ENCODE results near the gene HOXA6.

Gene HOXA6

GRCh38 chr7:27158436-27159265 lies 11.1 kb upstream of the HOXA6 start:
- no peak overlapping the region for H3K9ac ChIP-seq (ENCODE audit: low read depth, low read length)
- no peak overlapping the region for H3K4me2 ChIP-seq (ENCODE audit: insufficient read depth, low read length)
- ATAC-seq (ENCODE audit: insufficient read depth, low read depth) = no peak
- TF ChIP-seq EZH2 (IDR thresholded peaks at IDR 0.05; ENCODE audit: borderline replicate concordance, low read depth, low read length, severe bottlenecking) = no peak
- no peak for TF ChIP-seq CTCF (IDR thresholded peaks at IDR 0.05; ENCODE audit: borderline replicate concordance, extremely low read depth, low read length, poor library complexity, severe bottlenecking)
- no peaks in the 10 kb centered on the region for H3K36me3 ChIP-seq (ENCODE audit: insufficient read depth, low read length)
- no peaks in the 10 kb centered on the region for H3K27me3 ChIP-seq (ENCODE audit: insufficient read depth, low read length, poor library complexity)
- peaks cover 9% of the 10 kb centered on the region for H3K79me2 ChIP-seq (ENCODE audit: insufficient read depth, low read length)
- no peaks in the 10 kb centered on the region for H3K9me3 ChIP-seq (ENCODE audit: insufficient read depth, low read length, severe bottlenecking)
- no peak overlapping the region for H3K27ac ChIP-seq (ENCODE audit: low read length)
- no peaks in the 10 kb centered on the region for H4K20me1 ChIP-seq (ENCODE audit: insufficient read depth, low read length)
- H3K4me3 ChIP-seq (ENCODE audit: low read depth in 1 of 2, low read length in 2 of 2) = no peak overlapping the region
- H3K4me1 ChIP-seq (ENCODE audit: insufficient read depth, low read length) = peaks cover 32% of the 10 kb centered on the region
- H2AFZ ChIP-seq (ENCODE audit: low read depth, low read length) = peak overlapping the region; percentile 29; the same call in 1 of the 2 replicates
- DNase-seq = no peak

DNA sequence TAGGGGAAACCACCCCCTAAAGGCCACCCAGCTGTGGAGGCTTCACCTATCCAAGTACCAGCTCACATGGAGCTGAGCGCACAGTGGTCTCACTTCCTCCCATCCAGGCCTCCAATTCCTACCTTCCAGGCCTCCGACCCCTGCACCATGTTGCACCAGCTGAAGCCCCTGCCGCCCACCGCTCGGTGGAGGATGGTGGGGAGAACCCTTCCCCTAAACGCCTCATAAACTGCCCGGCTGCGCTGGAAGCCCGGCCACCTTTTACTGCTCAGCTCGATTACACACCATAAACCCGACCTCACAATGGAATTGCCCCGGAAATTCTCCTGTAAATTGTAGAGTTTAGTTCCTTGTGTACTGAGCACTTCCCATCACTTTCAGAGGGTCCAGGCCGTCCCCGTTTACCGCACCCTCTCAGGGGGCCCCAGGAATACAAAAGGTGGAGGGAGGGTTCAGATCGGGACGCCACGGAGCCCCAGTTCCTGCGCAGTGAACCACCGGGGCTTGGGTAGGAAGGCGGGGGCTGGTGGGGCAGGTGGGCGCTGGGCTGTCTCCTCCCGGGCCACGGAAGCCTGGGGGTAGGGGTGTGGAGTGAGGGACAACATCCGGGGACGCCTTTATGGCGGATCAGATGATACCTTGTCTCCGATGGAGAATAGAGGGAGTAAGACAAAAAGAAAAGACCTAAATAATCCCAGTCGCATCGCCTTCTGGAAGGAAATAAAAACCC lies 10.3 kb upstream of the HOXA6 start:
- TF ChIP-seq EZH2 (IDR thresholded peaks at IDR 0.05; ENCODE audit: borderline replicate concordance, low read depth, low read length, severe bottlenecking) (no peak), CTCF (IDR thresholded peaks at IDR 0.05; ENCODE audit: borderline replicate concordance, extremely low read depth, low read length, poor library complexity, severe bottlenecking) (no peak)

DNA sequence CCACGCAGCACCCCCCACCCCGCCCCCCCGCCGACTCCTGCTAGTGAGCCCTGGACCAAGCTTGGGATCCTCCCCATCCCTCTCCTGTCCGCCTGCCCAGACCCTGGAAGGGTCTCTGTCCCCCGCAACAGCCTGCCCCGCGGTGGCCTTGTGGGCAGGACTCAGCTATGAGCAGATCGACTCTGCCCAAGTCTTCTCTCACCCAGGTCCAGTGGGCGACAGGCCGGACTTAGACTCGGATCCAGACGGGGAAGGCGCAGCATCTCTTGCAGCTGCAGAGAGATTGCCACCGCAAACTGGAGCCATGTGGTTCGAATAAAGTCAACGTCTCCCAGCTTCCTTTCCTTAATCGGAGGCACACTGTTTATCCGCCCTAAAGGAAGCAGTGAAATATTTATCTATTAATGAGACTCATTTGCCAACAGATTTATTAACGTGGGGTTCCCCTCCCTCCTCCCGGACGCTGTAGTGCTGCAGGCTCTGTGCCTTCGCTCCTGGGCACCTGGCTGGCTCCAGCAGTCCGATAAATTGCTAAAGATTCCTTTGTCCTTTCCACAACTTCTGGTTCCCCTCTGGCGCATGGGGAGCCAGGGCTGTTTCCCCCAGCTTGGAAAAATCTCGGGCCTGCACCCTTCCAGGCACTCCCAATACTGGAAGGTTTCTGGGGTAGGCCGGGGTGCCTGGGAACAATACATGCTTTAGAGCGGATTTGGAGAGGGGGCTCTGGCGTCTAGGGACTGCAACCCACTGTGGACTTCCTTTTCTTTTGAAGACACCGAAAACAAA lies 9.5 kb upstream of the HOXA6 start:
- Histone ChIP-seq H3K4me1 (ENCODE audit: insufficient read depth, low read length) (peaks cover 32% of the 10 kb centered on the region), H3K9ac (ENCODE audit: low read depth, low read length) (peak overlapping the region; percentile 86), H3K79me2 (ENCODE audit: insufficient read depth, low read length) (peaks cover 9% of the 10 kb centered on the region), H3K9me3 (ENCODE audit: insufficient read depth, low read length, severe bottlenecking) (no peaks in the 10 kb centered on the region), H3K36me3 (ENCODE audit: insufficient read depth, low read length) (no peaks in the 10 kb centered on the region), H3K4me2 (ENCODE audit: insufficient read depth, low read length) (peak overlapping the region; percentile 74), H3K27me3 (ENCODE audit: insufficient read depth, low read length, poor library complexity) (no peaks in the 10 kb centered on the region), H2AFZ (ENCODE audit: low read depth, low read length) (peak overlapping the region; percentile 92), H3K27ac (ENCODE audit: low read length) (no peak overlapping the region), H4K20me1 (ENCODE audit: insufficient read depth, low read length) (no peaks in the 10 kb centered on the region), H3K4me3 (ENCODE audit: low read depth in 1 of 2, low read length in 2 of 2) (peak overlapping the region in 1 of 2 experiments; percentile 70; a peak in 2 of 4 replicates)
- DNase-seq = no peak
- TF ChIP-seq CTCF (IDR thresholded peaks at IDR 0.05; ENCODE audit: borderline replicate concordance, extremely low read depth, low read length, poor library complexity, severe bottlenecking) (no peak), EZH2 (IDR thresholded peaks at IDR 0.05; ENCODE audit: borderline replicate concordance, low read depth, low read length, severe bottlenecking) (no peak)
- peak; percentile 5; the same call in 2 of the 3 replicates for ATAC-seq (ENCODE audit: insufficient read depth, low read depth)

More for the DNA sequence above, 10.3 kb upstream of the HOXA6 start:
- Histone ChIP-seq H3K9me3 (ENCODE audit: insufficient read depth, low read length, severe bottlenecking) (no peaks in the 10 kb centered on the region), H3K36me3 (ENCODE audit: insufficient read depth, low read length) (no peaks in the 10 kb centered on the region), H3K79me2 (ENCODE audit: insufficient read depth, low read length) (peaks cover 9% of the 10 kb centered on the region), H3K4me2 (ENCODE audit: insufficient read depth, low read length) (no peak overlapping the region), H3K4me1 (ENCODE audit: insufficient read depth, low read length) (peaks cover 32% of the 10 kb centered on the region), H3K27me3 (ENCODE audit: insufficient read depth, low read length, poor library complexity) (no peaks in the 10 kb centered on the region), H3K4me3 (ENCODE audit: low read depth in 1 of 2, low read length in 2 of 2) (no peak overlapping the region), H3K9ac (ENCODE audit: low read depth, low read length) (no peak overlapping the region), H4K20me1 (ENCODE audit: insufficient read depth, low read length) (no peaks in the 10 kb centered on the region), H3K27ac (ENCODE audit: low read length) (no peak overlapping the region), H2AFZ (ENCODE audit: low read depth, low read length) (no peak overlapping the region)
- DNase-seq (no peak), ATAC-seq (ENCODE audit: insufficient read depth, low read depth) (no peak)

Measured in DND-41 (cell line).